UCSD-AML1 (cell line): ENCODE data around the gene MED20.

Experiments used
- DNase-seq: peaks from one replicate; lab custom pipeline; 2025; ENCODE audit not compliant: unreplicated experiment; lab: John Stamatoyannopoulos, UW

Gene MED20

GRCh38 chr6:41941280-41942066 is 20.5 kb upstream of the MED20 start, which contains the start of gene CCND3:
TSS of gene CCND3 (minus strand) at chr6:41941808. CDS start at chr6:41941649, 159 bp downstream.
- peak; percentile 95 for DNase-seq

- peak; percentile 78 for DNase-seq
Observed at GRCh38 chr6:41940759-41941279, 19.9 kb upstream of the MED20 start.

- peak; percentile 77 for DNase-seq
Observed at GRCh38 chr6:41939848-41940758, 19.2 kb upstream of the MED20 start.

DNA sequence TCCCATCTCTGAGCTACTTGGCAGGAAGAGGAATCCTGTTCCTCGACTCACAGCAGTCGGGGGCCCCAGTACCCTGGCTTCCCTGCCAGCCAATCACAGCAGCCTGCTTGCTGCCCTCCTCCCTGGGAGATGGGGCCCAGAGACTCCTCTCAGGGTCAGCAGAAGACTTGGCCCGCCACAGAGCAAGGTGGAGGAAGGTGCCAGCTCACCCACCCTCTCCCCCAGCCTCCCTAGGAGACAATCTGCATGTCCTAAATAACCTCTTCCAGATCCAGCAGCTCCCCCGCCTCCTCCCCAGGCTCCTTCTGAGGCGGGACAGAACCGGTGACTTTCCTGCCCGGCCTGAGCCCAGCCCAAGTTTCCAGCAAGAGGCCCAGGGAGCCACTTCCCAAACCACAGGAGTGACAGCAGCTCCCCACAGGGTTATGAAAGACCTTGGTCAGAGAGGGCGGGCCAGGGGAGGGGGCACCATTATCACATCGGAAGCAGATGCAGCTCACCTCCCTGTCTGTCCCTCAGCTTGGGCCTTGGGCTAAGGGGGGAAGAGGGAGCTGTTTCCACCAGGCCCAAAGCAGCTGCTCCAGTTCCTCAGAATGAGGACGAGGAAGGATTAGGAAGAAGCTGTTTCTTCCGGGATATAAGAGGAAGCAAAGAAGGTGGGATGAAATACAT is 18.4 kb upstream of the MED20 start:
- peak; percentile 96 for DNase-seq

DNA sequence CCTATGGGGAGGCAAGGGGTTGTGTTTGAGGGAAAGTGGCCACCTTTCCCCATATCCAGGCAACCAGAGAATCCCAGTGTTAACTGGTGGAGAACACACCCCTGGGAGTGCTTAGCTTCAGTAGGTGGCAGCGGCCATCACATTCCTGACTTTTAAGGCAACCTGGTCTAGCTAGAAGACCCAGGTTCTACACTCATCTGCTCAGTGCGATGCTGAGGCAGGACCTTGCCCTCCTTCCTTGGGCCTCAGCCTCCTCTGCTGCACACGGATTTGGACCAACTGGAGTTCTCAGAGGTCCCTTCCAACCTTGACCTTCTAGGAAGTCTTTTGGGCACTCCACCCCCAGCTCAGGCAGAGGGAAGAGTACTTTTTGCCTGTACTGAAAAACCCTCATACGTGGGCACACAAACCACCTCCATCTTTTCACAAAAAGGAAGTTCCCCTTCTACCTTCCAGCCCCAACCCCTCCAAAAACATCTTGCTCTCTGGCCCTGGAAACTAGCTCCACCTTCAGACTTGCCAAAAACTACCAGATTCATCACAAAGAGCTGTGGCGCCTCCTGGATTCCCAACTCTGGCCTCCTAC is 17.7 kb upstream of the MED20 start:
- no peak for DNase-seq

GRCh38 chr6:41937861-41938574 is 17.1 kb upstream of the MED20 start:
- peak; percentile 84 for DNase-seq

GRCh38 chr6:41937472-41937860 is 16.5 kb upstream of the MED20 start:
- no peak for DNase-seq

- peak; percentile 89 for DNase-seq
Observed at GRCh38 chr6:41936073-41936837, 15.3 kb upstream of the MED20 start.

- DNase-seq = no peak
Observed at GRCh38 chr6:41935685-41936072, 14.7 kb upstream of the MED20 start.

GRCh38 chr6:41935193-41935574 is 14.2 kb upstream of the MED20 start:
- no peak for DNase-seq

DNA sequence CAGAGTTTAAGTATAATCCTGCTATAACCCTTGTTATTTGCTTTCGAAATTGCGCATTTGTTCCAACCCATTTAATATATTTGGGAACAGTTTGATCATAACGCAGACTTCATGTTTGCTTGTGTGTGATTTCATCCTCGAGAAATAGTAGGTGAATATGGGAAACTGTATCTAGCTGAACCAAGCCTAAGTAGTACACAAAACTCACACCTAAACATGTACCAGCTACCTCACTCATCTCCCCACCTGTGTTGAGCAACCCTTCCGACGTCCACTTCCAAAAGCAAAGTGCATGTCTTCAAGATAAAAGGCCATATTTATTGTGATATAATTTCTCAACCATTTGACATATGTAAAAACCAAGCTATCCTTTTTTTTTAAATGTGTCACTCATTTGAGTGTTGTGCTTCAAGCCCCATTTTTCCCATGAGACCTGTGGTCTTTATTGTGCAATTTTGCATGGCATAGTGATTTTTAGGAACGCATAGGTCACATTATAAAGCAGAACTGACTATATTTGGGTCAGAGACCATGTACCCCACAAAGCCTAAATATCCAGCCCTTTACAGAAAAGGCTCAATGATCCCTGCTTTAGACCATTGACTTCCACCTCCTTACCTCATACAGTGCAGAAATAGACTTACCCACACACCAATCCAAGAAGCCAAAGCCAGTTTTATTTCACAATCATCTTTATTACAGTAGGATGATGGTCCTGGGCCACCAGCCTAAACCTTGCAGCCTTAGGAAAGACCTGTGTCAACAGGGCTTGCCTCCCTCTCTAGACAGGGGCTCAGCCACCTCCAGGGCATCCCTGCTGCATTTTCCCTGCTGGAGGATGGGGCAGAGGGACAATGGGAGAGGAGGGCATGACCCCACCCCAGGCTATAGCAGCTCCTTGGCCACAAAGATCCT is 13.6 kb upstream of the MED20 start:
- no peak for DNase-seq

DNA sequence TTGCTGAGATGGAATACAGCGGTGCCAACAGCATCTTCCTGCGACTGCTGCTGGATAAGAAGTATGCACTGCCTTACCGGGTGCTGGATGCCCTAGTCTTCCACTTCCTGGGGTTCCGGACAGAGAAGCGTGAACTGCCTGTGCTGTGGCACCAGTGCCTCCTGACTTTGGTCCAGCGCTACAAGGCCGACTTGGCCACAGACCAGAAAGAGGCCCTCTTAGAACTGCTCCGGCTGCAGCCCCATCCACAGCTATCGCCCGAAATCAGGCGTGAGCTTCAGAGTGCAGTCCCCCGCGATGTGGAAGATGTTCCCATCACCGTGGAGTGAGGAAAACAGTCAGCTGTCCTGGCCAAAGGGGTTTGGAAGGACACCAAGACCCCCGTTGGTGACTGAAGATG is 11.4 kb upstream of the MED20 start:
- DNase-seq = no peak

DNA sequence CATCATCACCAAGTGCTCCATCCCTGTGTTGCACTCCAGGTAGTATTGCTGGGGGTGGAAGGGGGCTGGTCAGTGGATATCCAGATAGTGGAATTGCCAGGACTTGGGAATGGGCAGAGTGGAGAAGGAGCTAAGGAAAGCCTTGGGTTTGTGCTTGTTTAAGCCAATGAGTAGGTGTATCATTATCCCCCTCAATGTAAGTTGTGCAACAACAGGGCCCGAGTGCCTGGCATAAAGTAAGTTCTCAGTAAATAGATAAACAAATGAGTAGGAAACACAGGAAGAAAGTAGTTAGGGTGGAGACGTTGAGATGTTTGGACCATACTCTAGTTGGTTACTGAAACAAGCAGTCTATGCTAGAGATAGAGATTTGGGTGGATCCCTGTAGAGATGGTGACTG is 10.9 kb upstream of the MED20 start:
- DNase-seq = no peak

DNA sequence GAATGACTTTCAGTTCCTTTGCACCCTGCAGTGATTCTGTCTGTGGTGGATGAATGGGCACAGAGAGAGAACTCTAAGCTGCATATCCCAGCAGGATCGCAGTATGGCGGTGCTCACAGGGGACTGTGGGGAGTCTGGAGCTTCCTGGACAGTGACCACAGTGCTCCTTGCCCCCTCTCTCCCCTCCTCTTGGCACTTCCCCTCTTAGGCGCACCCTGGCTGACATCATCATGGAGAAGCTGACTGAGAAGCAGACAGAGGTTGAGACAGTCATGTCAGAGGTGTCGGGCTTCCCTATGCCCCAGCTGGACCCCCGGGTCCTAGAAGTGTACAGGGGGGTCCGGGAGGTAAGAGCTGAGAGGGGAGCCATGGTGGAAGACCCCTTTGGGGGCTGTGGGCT is 9.0 kb upstream of the MED20 start:
- no peak for DNase-seq

DNA sequence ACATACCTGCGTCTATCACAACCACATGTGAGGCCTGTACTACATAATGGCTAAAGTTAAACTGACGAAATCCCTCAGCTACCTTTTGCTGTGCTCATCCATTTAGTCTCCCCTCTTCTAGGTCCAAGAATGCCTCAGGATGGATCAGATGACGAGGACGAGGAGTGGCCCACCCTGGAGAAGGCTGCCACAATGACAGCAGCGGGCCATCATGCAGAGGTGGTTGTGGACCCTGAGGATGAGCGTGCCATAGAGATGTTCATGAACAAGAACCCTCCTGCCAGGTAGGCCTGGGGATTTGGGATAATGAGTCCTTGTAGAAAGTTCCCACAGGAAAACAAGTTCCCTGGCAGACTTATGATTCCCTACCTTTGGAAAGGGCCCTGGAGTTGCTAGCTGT is 6.3 kb upstream of the MED20 start:
- no peak for DNase-seq

GRCh38 chr6:41922154-41922553 is 1.2 kb upstream of the MED20 start:
- DNase-seq = no peak

DNA sequence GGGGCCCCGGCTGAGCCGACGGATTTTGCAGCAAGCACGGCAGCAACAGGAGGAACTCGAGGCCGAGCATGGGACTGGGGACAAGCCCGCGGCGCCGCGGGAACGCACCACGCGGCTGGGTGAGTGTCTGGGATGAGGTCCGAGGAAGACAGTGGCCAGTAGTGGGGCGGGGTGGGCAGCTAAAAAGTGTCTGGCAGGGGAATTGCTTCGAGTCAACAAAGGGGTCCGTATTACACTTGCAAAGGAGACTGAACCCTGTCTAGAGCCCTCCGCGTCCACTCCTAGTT is 716 bp upstream of the MED20 start:
- DNase-seq = no peak

GRCh38 chr6:41917528-41917927 is 3.4 kb downstream of the MED20 start:
- no peak for DNase-seq
